SK-MEL-5 (cell line): ENCODE measurements around the gene CRADD. TPM values are rescaled to one million over a fixed set of nuclear protein-coding genes. Genes with fewer than 3 reads are reported as not detected.
"Not testable (repeated sequence)": the region's sequence is repeated elsewhere in the genome, so short reads cannot be mapped to it uniquely, and the experiment has no call there.

Experiments used
- DNase-seq: peaks from one replicate; pipeline ENCODE4 v3.0.0-alpha.2; 2016; ENCODE audit warnings: low read depth, low spot score
- in situ Hi-C: cut with HindIII; loops from 2 replicates; pipeline ENCODE4 v1.10.0; 2016; ENCODE audit warnings: low sequenced_read_pairs, high pct_unique_total_duplicates, low pct_unique_long_range_greater_than_20kb
- total RNA-seq: library from RNA; depleted of rRNA; stranded (reverse); fragments of >200 nt; shearing (Covaris generic); gene quantifications from 2 replicates; pipeline ENCODE4 v1.2.3, GENCODE V29; 2014

Gene CRADD
- total RNA-seq, 1 experiment from 2014 or later, result 24.4 TPM

- in situ Hi-C loops, result no loop called here
- no peak for DNase-seq
These were observed 203.8 kb downstream of the CRADD start for GRCh38 chr12:93880853-93881522.

GRCh38 chr12:93882763-93883162, 205.6 kb downstream of the CRADD start:
- in situ Hi-C loops, result no loop called here
- DNase-seq, result no peak

- in situ Hi-C loops, result no loop called here
- no peak for DNase-seq
These were observed 206.4 kb downstream of the CRADD start for GRCh38 chr12:93883436-93884154.

GRCh38 chr12:93884794-93885460, 207.8 kb downstream of the CRADD start:
- DNase-seq, result no peak
- in situ Hi-C loops, result no loop called here

GRCh38 chr12:93885973-93886532, 208.9 kb downstream of the CRADD start:
- in situ Hi-C loops, DNase-seq: not testable (repeated sequence)

GRCh38 chr12:93886533-93887511, 209.6 kb downstream of the CRADD start:
- in situ Hi-C loops, result no loop called here
- DNase-seq, result no peak

GRCh38 chr12:93888964-93889363, 211.8 kb downstream of the CRADD start:
- in situ Hi-C loops, result no loop called here
- no peak for DNase-seq

GRCh38 chr12:93889516-93890212, 212.5 kb downstream of the CRADD start:
- DNase-seq, result no peak
- in situ Hi-C loops, result no loop called here

GRCh38 chr12:93892423-93893268, 215.5 kb downstream of the CRADD start:
- in situ Hi-C loops, result no loop called here
- DNase-seq, result peak; percentile 27

GRCh38 chr12:93894391-93895088, 217.4 kb downstream of the CRADD start:
- in situ Hi-C loops, result no loop called here

GRCh38 chr12:93895089-93895445, 217.9 kb downstream of the CRADD start:
- in situ Hi-C loops, result no loop called here
- DNase-seq, result peak; percentile 24

More at GRCh38 chr12:93894391-93895088, 217.4 kb downstream of the CRADD start:
- no peak for DNase-seq

- in situ Hi-C loops, result no loop called here
- DNase-seq, result peak; percentile 36
These were observed 219.3 kb downstream of the CRADD start for GRCh38 chr12:93896427-93896826.

- DNase-seq, result no peak
- in situ Hi-C loops, result no loop called here
These were observed 219.8 kb downstream of the CRADD start for GRCh38 chr12:93896952-93897351.

- in situ Hi-C loops, result no loop called here
These were observed 224.6 kb downstream of the CRADD start for GRCh38 chr12:93901739-93902138.

GRCh38 chr12:93902192-93902591, 225.0 kb downstream of the CRADD start:
- in situ Hi-C loops, result no loop called here
- no peak for DNase-seq

More at GRCh38 chr12:93901739-93902138, 224.6 kb downstream of the CRADD start:
- no peak for DNase-seq
